NB4 (cell line): Measurements from ENCODE around the gene ASF1B.
A peak's percentile ranks its signal among the peaks of the same experiment; 100 is the strongest.
"Not testable (repeated sequence)": the region's sequence is repeated elsewhere in the genome, so short reads cannot be mapped to it uniquely, and the experiment has no call there.

Source experiments
- DNase-seq: peaks from one replicate; pipeline ENCODE4 v3.0.0; 2010; ENCODE audit warnings: low read depth
- H3K4me3 ChIP-seq: one replicate; pipeline ENCODE4 v1.5.1; 2011; ENCODE audit warnings: mild to moderate bottlenecking, low read depth, low read length, moderate library complexity
- MAX ChIP-seq: IDR thresholded peaks from 2 replicates; pipeline ENCODE4 v1.6.1; 2011; ENCODE audit warnings: low read depth, low read length
- MYC ChIP-seq: IDR thresholded peaks from 2 replicates; pipeline ENCODE4 v1.6.1; 2011; ENCODE audit warnings: low read depth, low read length
- POLR2A ChIP-seq: IDR thresholded peaks from 2 replicates; pipeline ENCODE4 v1.6.1; 2011; ENCODE audit warnings: mild to moderate bottlenecking; ENCODE audit not compliant: insufficient read length; ENCODE audit errors: extremely low read depth
- TF ChIP-seq, protein P1 (sequence below): IDR thresholded peaks from one replicate; pipeline ENCODE4 v1.5.1; 2012; ENCODE audit warnings: low read depth, low read length

ASF1B gene

DNA sequence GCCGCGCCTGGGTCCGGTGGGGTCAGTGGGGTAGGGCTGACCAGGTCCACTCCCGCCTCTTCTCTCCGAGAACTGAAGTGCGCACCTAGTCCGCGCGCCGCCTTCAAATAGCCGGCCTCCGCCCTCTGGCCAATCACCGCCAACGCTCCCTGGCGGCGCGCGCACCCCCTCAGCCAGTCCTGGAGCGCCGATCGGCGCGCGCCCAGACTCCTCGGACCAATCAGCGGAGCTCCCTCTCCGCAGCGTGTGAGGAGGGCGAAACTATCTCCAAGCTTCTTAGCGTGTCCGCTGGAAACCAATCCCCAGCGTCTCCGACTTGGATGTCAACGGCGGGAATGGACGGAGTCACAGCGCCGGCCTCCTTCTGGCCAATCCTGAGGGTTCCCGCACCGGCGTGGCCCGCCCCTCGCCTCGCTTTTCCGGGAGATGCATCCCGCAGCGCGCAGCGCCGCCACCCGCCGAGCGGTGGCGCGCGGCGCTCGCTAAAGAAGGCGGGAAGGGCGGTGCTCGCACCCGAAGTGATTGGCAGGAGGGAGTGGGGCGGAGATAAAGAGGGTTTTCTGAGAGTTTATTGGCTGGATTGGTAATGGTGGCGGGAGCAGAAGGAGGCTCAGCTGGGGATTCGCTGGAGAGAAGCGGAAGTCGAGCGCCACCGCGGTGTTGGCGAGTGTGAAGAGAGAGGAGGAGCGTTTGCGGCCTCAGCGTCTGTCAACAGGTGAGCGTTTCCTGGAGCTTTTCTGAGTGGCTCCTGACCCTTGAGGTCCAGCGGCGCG, at the start of gene ASF1B:
Gene ASF1B (minus strand): TSS at position 81 of the 773 bp plus-strand sequence. CDS start 133 bp downstream, outside the sequence.
- DNase-seq, result peak; percentile 99
- peak; percentile 66 for TF ChIP-seq POLR2A
- no peak for TF ChIP-seq MYC
- TF ChIP-seq, protein P1, sequence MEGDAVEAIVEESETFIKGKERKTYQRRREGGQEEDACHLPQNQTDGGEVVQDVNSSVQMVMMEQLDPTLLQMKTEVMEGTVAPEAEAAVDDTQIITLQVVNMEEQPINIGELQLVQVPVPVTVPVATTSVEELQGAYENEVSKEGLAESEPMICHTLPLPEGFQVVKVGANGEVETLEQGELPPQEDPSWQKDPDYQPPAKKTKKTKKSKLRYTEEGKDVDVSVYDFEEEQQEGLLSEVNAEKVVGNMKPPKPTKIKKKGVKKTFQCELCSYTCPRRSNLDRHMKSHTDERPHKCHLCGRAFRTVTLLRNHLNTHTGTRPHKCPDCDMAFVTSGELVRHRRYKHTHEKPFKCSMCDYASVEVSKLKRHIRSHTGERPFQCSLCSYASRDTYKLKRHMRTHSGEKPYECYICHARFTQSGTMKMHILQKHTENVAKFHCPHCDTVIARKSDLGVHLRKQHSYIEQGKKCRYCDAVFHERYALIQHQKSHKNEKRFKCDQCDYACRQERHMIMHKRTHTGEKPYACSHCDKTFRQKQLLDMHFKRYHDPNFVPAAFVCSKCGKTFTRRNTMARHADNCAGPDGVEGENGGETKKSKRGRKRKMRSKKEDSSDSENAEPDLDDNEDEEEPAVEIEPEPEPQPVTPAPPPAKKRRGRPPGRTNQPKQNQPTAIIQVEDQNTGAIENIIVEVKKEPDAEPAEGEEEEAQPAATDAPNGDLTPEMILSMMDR, result peak; percentile 62
- peak within 1 kb of the TSS; percentile 70 for H3K4me3 ChIP-seq

GRCh38 chr19:14185691-14186090, 49.3 kb upstream of the ASF1B start:
- not testable (repeated sequence) for DNase-seq, H3K4me3 ChIP-seq

DNA sequence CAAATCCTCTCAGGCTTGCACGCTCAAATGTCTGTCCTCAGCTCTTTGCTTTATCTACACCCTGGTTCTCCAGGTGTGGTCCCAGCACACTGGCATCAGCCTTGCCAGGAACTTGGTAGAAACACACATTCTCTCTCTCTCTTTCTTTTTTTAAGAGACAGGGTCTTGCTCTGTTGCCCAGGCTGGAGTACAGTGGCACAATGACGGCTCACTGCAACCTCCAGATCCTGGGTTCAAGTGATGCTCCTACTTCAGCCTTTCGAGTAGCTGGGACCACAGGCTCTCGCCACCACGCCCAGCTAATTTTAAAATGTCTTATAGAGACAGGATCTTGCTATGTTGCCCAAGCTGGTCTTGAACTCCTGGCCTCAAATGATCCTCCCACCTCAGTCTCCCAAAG, 48.8 kb upstream of the ASF1B start:
- no peak overlapping the region for H3K4me3 ChIP-seq
- TF ChIP-seq MAX (no peak), MYC (no peak), POLR2A (no peak)
- TF ChIP-seq, protein P1, result no peak
- no peak for DNase-seq

DNA sequence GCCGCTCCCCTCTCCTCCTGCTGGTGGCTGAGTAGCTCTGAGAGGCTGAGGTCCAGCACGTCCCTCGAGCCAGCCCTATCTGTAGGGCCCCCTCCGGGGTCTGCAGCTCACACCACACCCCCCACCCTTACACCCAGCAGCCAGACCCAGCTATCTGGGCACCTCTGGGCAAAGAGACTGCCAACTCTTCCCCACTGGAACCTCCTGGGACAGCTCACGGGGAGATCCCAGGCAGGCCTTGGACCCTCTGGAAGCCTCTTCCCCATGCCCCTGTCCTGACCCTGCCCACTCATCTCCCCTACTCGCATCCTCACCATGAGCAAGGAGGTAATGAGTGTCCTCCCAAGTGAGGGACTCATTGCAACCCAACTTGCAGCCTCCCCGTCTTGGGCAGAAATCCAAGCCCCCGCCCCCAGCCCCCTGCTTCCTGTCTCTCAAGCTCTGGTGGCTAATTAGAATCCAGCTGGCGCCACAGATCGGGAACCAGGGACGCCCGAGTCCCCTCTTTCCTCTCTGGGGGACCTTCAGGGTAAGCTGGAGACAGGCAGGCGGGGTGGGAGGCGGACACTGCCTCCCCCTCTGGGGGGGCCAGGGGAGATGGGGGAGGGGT, 47.5 kb upstream of the ASF1B start:
- no peak overlapping the region for H3K4me3 ChIP-seq
- TF ChIP-seq POLR2A (no peak), MAX (no peak), MYC (no peak)
- TF ChIP-seq, protein P1, result no peak
- no peak for DNase-seq

DNA sequence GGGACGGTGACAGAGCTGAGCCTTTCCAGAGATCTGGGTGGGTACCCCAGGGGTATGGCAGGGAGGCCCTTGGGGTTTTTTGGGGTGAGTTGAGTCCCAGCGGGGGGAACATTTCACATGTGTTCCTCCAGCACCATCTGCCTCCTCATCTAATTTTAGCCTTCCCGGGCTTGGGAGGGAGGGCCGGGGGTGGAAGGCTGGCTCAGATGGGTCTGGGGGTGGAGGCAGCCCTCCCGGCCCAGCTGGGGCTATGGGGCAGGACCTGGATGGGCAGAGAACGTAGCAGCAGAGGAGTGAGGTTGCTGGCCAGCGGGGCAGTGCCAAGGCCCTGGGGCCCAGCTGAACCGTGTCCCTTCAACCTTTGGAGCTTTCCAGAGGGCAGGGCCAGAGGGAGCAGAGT, 46.1 kb upstream of the ASF1B start:
- DNase-seq, result no peak
- TF ChIP-seq MAX (no peak), MYC (no peak), POLR2A (no peak)
- TF ChIP-seq, protein P1, result no peak
- H3K4me3 ChIP-seq, result no peak overlapping the region

DNA sequence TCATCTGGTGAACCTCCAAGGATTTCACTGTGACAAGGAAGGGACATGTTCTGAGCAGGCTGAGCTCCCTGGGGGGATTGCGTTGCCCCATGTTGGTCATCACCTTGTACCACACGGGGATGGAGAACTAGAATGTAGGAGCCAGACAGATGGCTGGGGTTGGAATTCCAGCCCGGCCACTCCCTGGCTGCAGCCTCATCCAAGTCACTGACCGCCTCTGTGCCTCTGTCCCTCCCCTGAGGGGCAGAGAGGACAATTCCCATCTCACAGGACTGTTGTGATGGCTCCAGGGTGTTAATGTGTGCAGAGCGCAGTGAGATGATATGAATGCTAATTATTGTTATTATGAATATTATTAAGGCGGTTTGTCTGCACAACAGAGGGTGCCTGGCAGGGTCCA, 45.5 kb upstream of the ASF1B start:
- no peak for TF ChIP-seq MYC
- DNase-seq, result no peak
- no peak overlapping the region for H3K4me3 ChIP-seq

DNA sequence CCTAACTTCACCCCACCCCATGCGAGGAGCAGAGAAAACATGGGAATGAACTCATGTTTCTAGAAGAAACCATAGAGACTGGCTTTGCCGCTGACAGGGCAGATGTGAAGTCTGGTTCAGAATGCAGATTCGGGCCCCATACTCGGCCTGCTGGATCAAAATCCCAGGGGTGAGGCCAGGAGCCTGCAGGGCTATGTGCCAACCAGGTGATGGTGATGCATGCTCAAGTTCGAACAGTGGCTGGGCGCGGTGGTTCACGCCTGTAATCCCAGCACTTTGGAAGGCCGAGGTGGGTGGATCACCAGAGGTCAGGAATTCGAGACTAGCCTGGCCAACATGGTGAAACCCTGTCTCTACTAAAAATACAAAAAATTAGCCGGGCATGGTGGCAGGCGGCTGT, 44.8 kb upstream of the ASF1B start:
- not testable (repeated sequence) for H3K4me3 ChIP-seq, DNase-seq
